ENCODE measurements around the gene SPAG16.

SPAG16 gene

GRCh38 chr2:213284105-213285090 lies at the start of gene SPAG16:
SPAG16 (plus strand) TSS chr2:213284464.
- peak; percentile 97 for DNase-seq

GRCh38 chr2:213234641-213235040 lies 49.6 kb upstream of the SPAG16 start:
- no peak for DNase-seq

GRCh38 chr2:213235741-213236140 lies 48.5 kb upstream of the SPAG16 start:
- no peak for DNase-seq

- DNase-seq: no peak
Observed at GRCh38 chr2:213237251-213237650, 47.0 kb upstream of the SPAG16 start.

- DNase-seq: no peak
Observed at GRCh38 chr2:213237787-213238186, 46.5 kb upstream of the SPAG16 start.

- DNase-seq: no peak
Observed at GRCh38 chr2:213238753-213239495, 45.3 kb upstream of the SPAG16 start.

- DNase-seq: no peak
Observed at GRCh38 chr2:213241817-213242216, 42.4 kb upstream of the SPAG16 start.

GRCh38 chr2:213242653-213243052 lies 41.6 kb upstream of the SPAG16 start:
- no peak for DNase-seq

- no peak for DNase-seq
Observed at GRCh38 chr2:213243189-213244044, 40.8 kb upstream of the SPAG16 start.

- no peak for DNase-seq
Observed at GRCh38 chr2:213246497-213247281, 37.6 kb upstream of the SPAG16 start.

- no peak for DNase-seq
Observed at GRCh38 chr2:213247566-213247965, 36.7 kb upstream of the SPAG16 start.

GRCh38 chr2:213248637-213249036 lies 35.6 kb upstream of the SPAG16 start:
- no peak for DNase-seq

- no peak for DNase-seq
Observed at GRCh38 chr2:213249502-213249901, 34.8 kb upstream of the SPAG16 start.

- no peak for DNase-seq
Observed at GRCh38 chr2:213251618-213252017, 32.6 kb upstream of the SPAG16 start.

- DNase-seq: no peak
Observed at GRCh38 chr2:213252206-213252605, 32.1 kb upstream of the SPAG16 start.

- DNase-seq: no peak
Observed at GRCh38 chr2:213253162-213253561, 31.1 kb upstream of the SPAG16 start.

GRCh38 chr2:213259266-213259665 lies 25.0 kb upstream of the SPAG16 start:
- DNase-seq: no peak

GRCh38 chr2:213261237-213261636 lies 23.0 kb upstream of the SPAG16 start:
- DNase-seq: no peak

- no peak for DNase-seq
Observed at GRCh38 chr2:213261715-213262114, 22.5 kb upstream of the SPAG16 start.

GRCh38 chr2:213265679-213266078 lies 18.6 kb upstream of the SPAG16 start:
- no peak for DNase-seq

GRCh38 chr2:213266421-213266820 lies 17.8 kb upstream of the SPAG16 start:
- no peak for DNase-seq

GRCh38 chr2:213271947-213272346 lies 12.3 kb upstream of the SPAG16 start:
- DNase-seq: no peak

All from T1000 (cell line).